IPS-NIHi7 (cell line): Measurements from ENCODE around the gene OMP.

ENCODE experiments used
- DNase-seq: peaks from one replicate; pipeline ENCODE4 v3.0.0; 2012; ENCODE audit warnings: mixed read lengths; ENCODE audit errors: extremely low spot score

Gene OMP

DNA sequence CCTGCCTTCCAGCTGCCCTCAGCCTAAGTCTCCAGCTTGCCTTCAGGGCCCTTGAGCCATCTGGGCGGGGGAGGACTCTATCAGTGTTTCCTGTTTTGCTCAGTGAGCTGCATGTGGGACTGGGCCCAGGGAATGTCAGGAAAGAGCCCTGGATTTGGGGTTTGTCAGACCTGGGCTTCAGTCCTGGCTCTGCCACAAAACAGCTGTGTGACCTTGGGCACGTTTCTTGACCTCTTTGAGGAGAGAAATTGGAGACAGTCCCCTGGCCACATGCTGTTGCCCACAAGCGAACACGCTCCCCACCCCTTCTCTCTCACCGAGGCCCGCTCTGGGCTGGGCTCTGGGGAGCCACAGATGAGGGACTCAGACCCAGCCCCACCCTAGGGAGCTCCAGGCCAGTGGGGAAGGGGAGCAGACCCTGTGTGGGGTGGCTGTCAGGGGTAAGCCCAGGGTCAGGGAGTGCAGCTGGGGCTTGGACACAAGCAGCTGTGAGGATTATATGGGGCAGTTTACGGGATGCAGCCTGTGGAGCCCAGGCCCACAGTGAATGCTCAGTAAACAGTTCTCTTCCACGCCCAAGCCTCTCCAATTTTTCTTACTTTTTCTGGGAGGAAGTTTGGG is 37.7 kb downstream of the OMP start:
- DNase-seq, result peak; percentile 60

DNA sequence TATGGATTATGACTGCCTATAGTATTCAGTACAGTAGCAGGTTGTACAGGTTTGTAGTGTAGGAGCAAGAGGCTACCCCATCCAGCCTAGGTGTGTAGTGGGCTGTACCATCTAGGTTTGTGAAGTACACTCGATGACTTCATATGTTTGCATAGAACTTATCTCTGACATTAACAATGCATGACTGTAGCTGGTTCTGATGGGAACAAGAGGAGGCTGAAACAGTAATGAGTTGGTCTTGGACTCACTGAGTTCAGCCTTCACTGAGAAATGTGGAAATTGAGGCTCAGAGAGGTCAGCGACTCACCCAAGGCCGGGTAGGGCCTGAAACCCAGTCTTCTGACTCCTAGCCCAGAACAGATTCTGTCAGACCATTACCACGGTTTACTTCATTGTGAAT is 38.4 kb downstream of the OMP start:
- DNase-seq, result no peak

DNA sequence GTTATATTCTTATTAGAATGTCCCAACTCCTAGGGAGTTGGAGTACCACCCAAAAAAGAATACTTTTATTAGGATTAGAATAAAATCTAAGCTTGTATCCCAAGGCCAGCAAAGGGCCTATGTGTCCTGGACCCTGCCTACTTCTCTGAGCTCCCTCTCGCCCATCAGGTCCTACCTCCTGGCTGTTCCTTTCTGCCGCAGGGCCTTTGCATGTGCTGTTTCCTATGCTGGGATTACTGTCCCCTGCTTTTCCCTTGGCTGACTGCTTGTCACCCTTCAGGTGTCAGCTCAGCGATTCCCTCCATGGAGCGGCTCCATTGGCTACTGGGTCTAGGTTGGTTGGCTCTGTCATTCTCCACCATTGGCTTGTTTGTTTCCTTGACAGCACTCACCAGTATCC is 38.8 kb downstream of the OMP start:
- DNase-seq, result no peak

DNA sequence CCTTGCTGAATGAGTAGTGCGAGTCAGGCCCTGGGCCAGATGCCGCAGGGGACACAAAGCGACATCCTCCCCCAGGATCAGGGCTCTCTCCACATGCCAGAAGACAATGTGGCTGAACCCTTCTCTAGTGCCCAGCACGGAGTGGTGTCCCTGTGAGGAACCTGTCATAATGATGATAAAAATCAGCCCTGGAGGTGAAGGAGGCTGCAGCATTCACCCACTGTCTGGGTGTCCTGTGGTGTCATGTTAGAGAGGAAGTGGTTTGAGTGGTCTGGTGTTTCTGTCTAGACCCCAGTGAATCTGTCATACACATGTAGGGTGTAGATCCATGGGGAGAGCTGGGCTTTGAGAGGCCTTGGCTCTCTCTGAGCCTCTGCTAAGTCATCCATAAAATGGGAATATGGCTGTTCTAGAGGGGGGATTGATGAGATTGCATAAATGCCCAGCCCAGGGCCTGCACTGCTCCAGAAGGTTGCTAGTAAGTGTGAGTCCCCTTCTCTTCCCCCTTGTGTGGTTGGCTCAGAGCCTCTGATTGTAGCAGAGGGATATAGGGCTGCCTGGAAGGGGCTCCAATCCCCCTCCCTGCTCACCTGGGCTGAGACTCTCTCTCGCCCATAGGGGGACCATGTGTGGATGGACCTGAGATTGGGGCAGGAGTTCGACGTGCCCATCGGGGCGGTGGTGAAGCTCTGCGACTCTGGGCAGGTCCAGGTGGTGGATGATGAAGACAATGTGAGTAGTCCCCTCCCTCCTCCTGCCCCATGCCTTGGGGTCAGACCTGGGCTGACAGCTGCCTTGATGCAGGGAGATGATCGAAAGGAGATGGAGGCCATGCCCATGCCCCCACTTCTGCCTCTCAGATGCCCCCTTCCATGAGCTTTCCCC is 39.7 kb downstream of the OMP start:
- DNase-seq, result no peak

DNA sequence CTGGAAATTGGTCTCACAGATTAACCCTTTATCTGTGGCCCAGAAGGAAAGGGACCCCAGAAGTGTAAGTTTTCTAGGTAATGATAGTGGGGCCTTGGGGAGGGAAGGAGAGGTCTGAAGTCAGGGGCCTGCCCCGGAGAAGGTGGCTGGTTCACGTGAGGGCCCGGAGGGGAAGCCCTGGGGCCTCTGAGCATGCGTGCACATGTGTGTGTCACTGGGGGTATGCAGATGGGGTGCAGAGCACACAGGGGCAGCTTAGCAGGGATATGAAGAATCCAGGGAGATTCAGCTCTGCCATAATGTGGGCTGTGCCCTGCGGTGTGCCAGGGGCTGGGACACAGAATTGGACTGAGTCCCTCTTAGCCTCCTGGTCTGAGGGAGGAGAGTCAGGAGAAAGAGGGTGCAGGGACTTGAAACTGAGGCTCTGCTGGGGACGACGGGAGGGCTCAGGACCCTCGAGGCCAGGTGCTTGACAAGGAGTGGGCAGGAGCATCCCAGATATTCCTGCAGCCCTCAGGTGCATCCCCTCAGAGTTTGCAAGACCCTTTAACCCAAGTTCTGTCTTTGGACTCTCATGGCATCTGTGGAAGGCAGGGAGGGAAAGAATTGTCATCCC is 40.9 kb downstream of the OMP start:
- DNase-seq, result no peak

DNA sequence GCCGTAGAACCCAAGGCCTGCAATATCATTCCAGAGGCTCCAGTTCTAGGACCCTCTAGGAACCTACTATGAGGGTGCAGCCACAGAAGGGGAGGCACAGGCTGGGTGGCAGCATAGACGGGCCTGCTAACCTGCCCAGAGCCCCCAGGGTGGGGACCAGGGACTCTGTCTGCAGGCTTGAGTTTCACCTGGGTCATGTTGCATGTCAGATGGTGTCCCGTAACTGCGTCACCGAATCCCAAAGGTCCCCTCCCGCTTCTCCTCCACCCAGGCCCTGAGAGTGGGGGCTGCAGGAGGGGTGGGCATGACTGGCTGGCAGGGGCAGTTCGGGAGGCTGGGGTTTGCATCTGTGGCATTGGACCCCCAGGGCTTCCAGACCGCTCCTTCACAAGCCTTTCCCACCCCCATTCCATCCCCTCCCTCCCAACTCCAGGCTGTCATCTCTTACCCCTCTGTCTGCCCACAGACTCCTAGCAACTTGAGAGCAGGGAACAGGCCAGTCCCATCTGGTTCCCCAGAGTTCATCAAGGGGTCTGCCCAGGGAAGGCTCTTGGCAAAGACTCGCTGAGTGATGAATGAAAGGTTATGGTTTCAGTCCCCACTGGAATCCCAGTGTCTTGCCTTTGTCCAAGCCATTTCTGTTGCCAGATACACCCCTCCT is 41.7 kb downstream of the OMP start:
- no peak for DNase-seq

DNA sequence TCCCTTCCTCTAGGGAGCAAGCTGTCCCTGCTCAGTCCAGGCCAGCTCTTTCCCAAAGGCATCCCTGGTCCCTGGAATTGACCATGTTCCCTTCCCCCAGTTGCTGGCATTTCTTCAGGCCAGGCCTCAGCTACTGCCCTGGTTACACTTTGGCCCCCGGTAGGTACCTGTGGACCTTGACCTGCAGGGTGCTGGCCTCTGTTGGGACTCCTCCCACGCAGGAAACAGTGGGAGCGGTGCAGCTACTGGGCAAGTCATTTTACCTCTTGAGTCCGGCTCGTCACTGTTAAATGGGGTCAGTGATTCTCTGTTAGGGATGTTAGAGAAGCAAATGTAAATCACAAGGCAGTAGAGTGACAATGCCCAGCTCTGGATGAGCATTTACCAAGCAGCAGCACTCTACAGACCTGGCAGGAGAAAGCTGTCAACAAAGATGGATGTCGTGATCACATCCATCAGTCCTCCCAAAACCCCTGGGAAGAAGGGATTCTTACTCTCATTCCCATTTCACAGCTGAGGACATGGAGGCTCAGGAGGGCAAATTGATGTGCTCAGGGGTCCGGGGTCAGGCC is 42.3 kb downstream of the OMP start:
- DNase-seq, result no peak

DNA sequence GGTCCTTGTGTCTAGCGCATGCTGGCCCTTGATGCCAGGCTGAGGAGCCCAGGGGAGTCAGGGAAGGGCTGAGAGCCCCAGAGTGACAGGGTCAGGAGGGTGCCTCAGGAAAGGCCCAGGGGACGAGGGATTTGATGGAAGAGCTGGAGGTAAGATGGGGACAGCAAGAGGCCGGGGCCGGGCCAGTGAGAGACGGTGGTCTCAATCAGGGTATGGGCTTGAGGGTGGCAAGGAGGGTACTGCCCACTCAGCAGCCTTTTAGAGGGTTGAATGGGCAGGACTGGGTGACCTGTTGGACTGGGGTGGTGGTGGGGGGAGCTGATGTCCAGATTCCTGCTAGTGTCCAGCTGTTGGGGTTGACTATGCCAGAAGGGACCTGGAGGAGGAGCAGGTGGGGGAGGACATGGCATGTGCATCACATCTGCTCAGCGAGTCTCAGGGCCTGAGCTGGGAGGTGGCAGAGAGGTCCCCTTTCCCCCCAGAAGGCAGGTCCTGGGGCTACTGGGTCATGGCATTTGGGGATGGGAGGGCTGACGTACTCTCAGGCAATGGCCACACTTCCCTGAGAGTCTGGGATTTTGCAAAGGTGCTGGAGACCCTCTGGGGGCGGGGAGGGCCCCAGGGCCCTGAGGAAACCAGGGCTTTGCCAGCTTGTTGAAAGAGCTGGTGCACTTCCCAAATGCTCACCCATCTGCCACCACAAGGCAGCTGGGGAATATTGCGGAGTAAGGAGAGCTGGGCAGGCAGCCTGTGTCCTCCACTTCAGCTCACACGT is 43.8 kb downstream of the OMP start:
- no peak for DNase-seq

DNA sequence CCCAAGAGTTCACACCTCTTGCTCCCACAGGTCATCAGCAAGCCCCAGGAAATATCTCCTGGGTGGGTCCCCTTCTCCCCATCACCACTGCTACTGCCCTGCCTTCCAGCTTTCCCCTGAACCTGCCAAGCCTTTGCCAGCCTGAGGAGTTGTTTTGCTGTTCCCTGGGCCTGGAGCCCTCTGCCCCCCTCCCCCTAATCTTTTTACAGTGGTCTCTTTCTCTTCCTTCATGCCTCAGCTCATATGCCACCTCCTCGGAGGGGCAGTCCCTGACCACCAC is 44.3 kb downstream of the OMP start:
- no peak for DNase-seq

DNA sequence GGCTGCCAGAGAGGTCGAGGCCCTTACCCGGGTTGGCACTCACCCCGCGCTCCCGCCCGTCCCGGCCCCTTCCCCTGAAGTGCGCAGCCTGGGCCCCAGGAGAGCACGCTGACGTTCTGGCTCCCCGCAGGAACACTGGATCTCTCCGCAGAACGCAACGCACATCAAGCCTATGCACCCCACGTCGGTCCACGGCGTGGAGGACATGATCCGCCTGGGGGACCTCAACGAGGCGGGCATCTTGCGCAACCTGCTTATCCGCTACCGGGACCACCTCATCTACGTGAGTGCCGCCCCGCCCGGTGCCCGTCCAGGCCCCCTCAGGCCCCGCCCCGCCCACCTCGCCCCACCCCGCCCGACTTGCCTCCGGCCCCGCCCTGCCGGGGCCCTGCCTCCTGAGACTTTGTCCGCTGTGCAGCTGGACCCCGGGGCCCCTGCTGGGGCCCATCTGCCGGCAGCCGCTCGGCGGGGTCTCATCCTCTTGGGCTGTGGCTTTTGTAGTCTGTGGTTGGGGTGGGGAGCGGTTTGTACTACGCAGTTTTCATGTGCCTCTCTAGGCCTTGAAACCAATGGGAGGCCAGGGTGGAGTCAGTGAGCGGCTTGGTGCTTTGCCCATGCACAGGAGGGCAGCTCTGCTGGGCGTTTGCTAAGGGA is 45.2 kb downstream of the OMP start:
- peak; percentile 90 for DNase-seq

DNA sequence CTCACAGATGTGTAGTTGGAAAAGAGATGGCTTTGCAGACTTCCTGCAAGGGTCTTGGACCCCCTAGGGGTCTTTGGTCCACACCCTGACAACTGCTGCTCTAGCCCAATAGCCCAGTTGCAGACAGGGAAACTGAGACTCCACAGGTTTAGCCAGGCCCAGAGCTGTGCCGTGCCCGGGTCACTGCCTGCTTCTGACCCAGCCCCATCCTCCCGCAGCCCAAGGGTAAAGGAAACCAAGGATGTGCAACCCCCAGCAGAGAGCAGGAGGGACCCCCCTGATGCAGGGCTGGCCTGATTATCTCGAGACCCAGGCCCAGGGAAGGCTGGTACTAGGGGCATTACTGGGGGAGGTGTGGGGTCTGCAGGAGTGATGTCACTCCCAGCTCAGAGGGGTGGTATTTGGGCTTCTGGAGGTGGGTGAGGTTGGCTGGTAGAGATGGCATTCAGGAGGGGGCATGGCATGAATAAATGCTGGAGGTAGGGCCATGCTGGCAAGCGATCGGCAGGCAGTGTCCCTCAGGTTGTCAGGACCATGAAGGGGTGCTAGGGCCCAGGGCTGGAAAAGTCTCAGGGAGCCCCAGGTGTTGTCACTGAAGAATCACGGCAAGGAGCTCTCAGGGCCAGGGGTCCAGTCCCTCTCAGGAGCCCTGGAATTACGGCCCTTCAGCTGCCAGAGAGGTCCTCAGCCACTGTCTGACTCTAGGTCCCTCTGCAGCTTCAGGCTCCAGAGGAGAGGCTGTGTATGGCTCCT is 46.5 kb downstream of the OMP start:
- no peak for DNase-seq

DNA sequence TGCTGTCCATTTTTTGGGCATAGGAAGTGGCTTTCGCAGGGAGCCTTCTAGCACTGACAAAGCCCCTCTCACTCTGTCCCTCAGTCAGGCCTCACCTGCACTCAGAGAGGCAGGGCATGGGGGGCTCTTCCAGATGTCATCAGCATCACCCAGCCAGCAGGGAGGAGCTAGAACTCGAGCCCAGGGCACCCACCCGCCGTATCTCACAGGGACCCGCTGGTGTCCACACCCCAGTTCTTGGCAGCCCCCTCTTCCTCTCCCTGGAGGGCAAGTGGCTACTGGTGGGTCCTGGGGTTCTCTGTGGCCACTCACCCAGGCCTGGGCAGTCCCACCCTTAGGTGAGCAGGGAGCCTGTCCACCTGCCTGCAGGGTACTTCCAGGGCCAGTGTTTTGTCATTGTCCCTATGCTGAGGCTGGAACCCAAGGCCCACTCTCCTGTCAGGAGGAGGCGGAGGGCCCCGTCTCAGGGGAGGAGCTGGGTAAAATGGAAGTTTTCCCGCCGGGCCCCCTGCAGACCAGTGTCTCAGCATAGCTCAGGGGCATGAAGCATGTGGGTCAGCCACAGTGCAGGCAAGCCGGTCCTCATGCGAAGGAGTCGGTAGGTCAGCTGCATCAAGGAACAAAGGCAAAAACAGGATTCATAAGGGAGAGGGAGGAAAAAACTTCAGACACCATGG is 47.2 kb downstream of the OMP start:
- DNase-seq, result peak; percentile 49

DNA sequence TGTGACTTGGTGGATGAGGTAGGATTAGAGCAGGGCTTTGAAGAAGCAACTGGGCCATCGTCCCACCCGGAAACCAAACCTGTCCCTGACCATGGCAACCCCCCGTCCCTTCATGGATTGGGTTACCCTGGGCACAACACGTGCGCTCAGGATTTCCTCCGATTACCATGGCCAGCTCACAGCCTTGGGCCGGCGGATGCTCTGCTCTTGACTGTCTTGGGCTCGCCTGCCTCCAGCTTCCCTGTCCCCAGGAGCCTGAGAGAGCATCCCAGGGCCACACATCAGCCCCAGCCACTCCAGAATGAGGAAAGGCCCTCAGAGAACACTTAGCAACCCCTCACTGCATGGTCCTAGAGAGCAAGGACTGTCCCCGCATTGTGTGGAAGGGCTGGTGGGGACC is 48.2 kb downstream of the OMP start:
- no peak for DNase-seq

DNA sequence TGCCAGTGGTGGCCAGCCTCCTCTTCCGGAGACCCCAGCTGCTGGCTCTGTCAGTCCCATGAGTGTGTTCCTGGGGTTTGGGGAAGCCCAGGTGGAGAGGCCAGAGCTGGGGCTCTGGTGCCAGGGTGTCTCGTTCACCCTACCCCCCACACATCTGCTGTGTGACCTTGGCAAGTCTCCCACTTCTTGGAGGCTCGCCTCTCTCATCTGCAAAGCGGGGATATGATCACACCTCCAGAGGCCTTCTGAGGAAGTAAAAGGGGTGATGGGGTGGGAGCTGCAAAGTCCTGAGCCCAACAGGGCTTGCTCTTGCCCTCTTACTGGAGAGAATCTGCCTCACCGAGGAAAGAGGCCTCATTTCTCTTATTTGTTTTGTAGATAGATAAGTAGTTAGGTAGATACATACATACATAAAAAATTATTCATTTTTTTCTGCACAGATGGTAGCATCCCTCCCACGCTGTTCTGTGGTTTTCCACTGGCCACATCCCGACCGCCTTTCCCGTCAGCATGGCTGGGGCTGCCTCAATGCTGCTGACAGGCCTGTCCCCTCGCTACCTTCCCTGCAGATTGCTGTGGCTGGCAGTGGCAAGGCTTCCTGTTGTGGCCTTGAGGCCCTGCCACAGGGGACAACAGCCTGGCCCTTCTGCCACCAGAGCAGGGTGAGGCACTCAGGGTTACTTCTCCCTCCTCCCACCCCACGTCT is 49.3 kb downstream of the OMP start:
- no peak for DNase-seq

DNA sequence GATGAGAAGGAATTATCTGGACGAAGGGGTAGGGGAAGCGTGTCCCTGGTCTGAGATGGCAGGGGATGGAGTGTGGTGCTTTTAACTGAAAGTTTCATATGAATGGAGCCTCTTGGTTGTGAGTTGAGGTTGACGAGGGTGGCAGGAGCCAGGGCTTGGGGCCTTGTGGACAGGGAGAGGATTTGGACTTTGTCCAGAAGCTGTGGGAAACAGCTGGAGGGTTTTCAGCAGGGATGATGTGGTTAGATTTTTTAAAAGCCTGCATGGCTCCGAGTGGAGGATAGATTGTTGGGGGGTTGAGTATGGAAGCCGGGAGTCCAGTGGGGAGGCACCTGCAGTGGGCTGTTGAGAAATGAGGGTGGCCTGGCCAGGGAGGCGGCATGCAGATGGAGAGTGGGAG is 50.2 kb downstream of the OMP start:
- no peak for DNase-seq
